DMS79 (cell line): Measurements from ENCODE around the gene E2F8.

ENCODE experiments used
- DNase-seq: peaks from one replicate; lab custom pipeline; 2025; lab: John Stamatoyannopoulos, UW

E2F8 gene

GRCh38 chr11:19187114-19187832 is 53.5 kb downstream of the E2F8 start:
- no peak for DNase-seq

- no peak for DNase-seq
These were observed 55.2 kb downstream of the E2F8 start for GRCh38 chr11:19185516-19186052.

- DNase-seq, result no peak
These were observed 55.7 kb downstream of the E2F8 start for GRCh38 chr11:19185036-19185435.

- DNase-seq, result no peak
These were observed 57.1 kb downstream of the E2F8 start for GRCh38 chr11:19183646-19184045.

GRCh38 chr11:19181531-19182261 is 59.0 kb downstream of the E2F8 start:
- DNase-seq, result no peak

- DNase-seq, result no peak
These were observed 64.0 kb downstream of the E2F8 start for GRCh38 chr11:19176629-19177186.
